Measurements from ENCODE around the gene EID2B. TPM values are rescaled to one million over a fixed set of nuclear protein-coding genes. Genes with fewer than 3 reads are reported as not detected.

EID2B gene
- total RNA-seq, 1 donor from 2014 or later: 4.0 TPM

GRCh38 chr19:39550197-39550596 lies 17.5 kb upstream of the EID2B start:
- Mint-ChIP-seq H3K4me3 (no peak overlapping the region), H3K27ac (no peak overlapping the region), H3K36me3 (no peaks in the 10 kb centered on the region), H3K9me3 (no peaks in the 10 kb centered on the region), H3K4me1 (no peaks in the 10 kb centered on the region), H3K27me3 (ENCODE audit: low read depth) (peaks cover 36% of the 10 kb centered on the region)
- DNase-seq (ENCODE audit: low spot score in 2 of 2, unreplicated experiment in 2 of 2): no peak
- no peak for TF ChIP-seq CTCF (IDR thresholded peaks at IDR 0.05; ENCODE audit: unreplicated experiment)

GRCh38 chr19:39546599-39546998 lies 13.9 kb upstream of the EID2B start:
- Mint-ChIP-seq H3K9me3 (no peaks in the 10 kb centered on the region), H3K27ac (no peak overlapping the region), H3K4me3 (no peak overlapping the region), H3K4me1 (peaks cover 2% of the 10 kb centered on the region), H3K27me3 (ENCODE audit: low read depth) (peaks cover 12% of the 10 kb centered on the region), H3K36me3 (no peaks in the 10 kb centered on the region)
- TF ChIP-seq CTCF (IDR thresholded peaks at IDR 0.05; ENCODE audit: unreplicated experiment): no peak
- no peak for DNase-seq (ENCODE audit: low spot score in 2 of 2, unreplicated experiment in 2 of 2)

DNA sequence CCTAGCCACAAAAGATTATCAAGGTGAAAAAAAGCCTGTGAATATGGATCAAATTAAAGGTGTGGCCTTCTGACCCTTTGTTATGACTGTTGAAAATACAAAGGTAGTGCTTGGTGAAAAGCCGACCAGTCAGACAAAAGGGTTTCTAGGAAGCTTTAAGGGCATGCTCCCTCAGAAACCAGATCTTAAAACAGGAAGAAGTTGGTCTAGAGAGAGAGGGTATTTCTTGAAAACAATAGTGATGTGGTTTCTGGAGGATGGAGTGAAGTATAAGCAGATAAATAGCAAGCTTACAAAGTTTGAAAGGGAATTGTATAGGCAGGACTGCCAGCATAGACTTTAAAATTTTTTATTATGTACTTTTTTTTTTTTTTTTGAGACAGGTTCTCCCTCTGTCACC lies 12.3 kb upstream of the EID2B start:
- Mint-ChIP-seq H3K27me3 (ENCODE audit: low read depth) (peaks cover 12% of the 10 kb centered on the region), H3K4me1 (peaks cover 9% of the 10 kb centered on the region), H3K36me3 (no peaks in the 10 kb centered on the region), H3K4me3 (no peak overlapping the region), H3K27ac (no peak overlapping the region), H3K9me3 (no peaks in the 10 kb centered on the region)
- DNase-seq (ENCODE audit: low spot score in 2 of 2, unreplicated experiment in 2 of 2): no peak
- TF ChIP-seq CTCF (IDR thresholded peaks at IDR 0.05; ENCODE audit: unreplicated experiment): no peak

DNA sequence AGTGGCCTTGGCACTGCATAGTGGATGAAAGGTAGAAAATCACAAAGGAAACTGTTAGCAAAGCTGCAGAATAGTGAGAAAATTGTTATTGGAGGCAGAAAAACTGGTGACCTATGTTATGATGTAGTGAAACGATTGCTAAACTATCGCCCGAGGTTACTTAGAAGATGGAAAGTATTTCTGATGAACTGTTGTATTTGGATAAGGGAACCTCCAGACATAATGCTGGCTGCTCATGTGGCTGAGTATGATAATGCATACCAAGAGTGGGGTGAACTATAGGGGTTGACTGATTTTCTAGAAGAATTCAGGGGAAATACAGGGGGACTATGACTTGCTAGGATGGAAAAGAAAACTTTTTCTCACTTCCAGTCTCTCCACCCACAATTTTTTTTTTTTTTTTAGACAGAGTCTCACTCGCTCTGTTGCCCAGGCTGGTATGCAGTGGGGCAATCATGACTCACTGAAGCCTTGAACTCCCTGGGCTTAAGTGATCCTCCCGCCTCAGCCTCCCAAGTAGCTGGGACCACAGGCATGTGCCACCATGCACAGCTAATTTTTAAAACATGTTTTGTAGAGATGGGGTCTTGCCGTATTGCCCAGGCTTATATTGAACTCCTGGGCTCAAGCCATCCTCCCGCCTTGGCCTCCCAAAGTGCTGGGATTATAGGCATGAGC lies 11.7 kb upstream of the EID2B start:
- Mint-ChIP-seq H3K27me3 (ENCODE audit: low read depth) (peaks cover 12% of the 10 kb centered on the region), H3K9me3 (no peaks in the 10 kb centered on the region), H3K36me3 (no peaks in the 10 kb centered on the region), H3K4me1 (peaks cover 9% of the 10 kb centered on the region), H3K4me3 (no peak overlapping the region), H3K27ac (no peak overlapping the region)
- no peak for DNase-seq (ENCODE audit: low spot score in 2 of 2, unreplicated experiment in 2 of 2)
- TF ChIP-seq CTCF (IDR thresholded peaks at IDR 0.05; ENCODE audit: unreplicated experiment): no peak

GRCh38 chr19:39543477-39543857 lies 10.8 kb upstream of the EID2B start:
- H3K4me1 Mint-ChIP-seq: peaks cover 14% of the 10 kb centered on the region
- H3K4me3 Mint-ChIP-seq: no peak overlapping the region
- peak in 1 of 2 experiments; percentile 11 for DNase-seq (ENCODE audit: low spot score in 2 of 2, unreplicated experiment in 2 of 2)
- H3K36me3 Mint-ChIP-seq: no peaks in the 10 kb centered on the region
- TF ChIP-seq CTCF (IDR thresholded peaks at IDR 0.05; ENCODE audit: unreplicated experiment): no peak
- H3K27me3 Mint-ChIP-seq (ENCODE audit: low read depth): peaks cover 12% of the 10 kb centered on the region
- H3K9me3 Mint-ChIP-seq: no peaks in the 10 kb centered on the region
- H3K27ac Mint-ChIP-seq: no peak overlapping the region

Measured in mesothelial cell of epicardium (in vitro differentiated cells).